Gastrocnemius medialis (tissue), 4 donors: ENCODE results near the gene GPSM3.

Source experiments
- CTCF ChIP-seq, 5 experiments: fragments of 450-650 bp in 3 of 5; fragments of 200-600 bp in 2 of 5; sonication (generic) in 2 of 5; IDR thresholded peaks in 4 of 5; conservative IDR thresholded peaks in 1 of 5; 1 replicate in 4 of 5; 2 replicates in 1 of 5; pipeline ENCODE4 v1.5.1; 2016 to 2019; ENCODE audit warnings: antibody characterized with exemption in 5 of 5, mild to moderate bottlenecking in 3 of 5, moderate library complexity in 3 of 5
- POLR2A ChIP-seq, 2 donors: fragments of 450-650 bp; IDR thresholded peaks; one replicate each; pipeline ENCODE4 v1.6.1; 2017; ENCODE audit warnings: antibody characterized with exemption in 2 of 2, mild to moderate bottlenecking in 2 of 2, moderate library complexity in 2 of 2

GRCh38 chr6:32151863-32152768, 40.3 kb downstream of the GPSM3 start, which contains the start of gene PRRT1:
- no peak for TF ChIP-seq CTCF (IDR thresholded peaks at IDR 0.05 in 4 of 5, conservative IDR thresholded peaks at IDR 0.05 in 1 of 5)
- no peak for TF ChIP-seq POLR2A (IDR thresholded peaks at IDR 0.05)
